Mucosa of rectum (tissue), 2 donors: Measurements from ENCODE around the gene APBA2.
"Not testable (repeated sequence)": the region's sequence is repeated elsewhere in the genome, so short reads cannot be mapped to it uniquely, and the experiment has no call there.

ENCODE experiments used
- H3K27ac ChIP-seq, 2 donors: one replicate each; pipeline ENCODE4 v1.7.0; 2013; ENCODE audit warnings: inconsistent platforms in 2 of 2, low read depth in 2 of 2, low read length in 2 of 2
- H3K27me3 ChIP-seq, 2 donors: one replicate each; pipeline ENCODE4 v1.7.0; 2013; ENCODE audit warnings: low read length in 2 of 2; ENCODE audit not compliant: control insufficient read depth in 2 of 2, insufficient read depth in 2 of 2
- H3K36me3 ChIP-seq, 2 donors: one replicate each; pipeline ENCODE4 v1.7.0; 2013; ENCODE audit warnings: low read length in 2 of 2; ENCODE audit not compliant: control insufficient read depth in 2 of 2, insufficient read depth in 2 of 2
- H3K4me1 ChIP-seq, 2 donors: one replicate each; pipeline ENCODE4 v1.7.0; 2013; ENCODE audit warnings: low read length in 2 of 2, mild to moderate bottlenecking in 1 of 2; ENCODE audit not compliant: control insufficient read depth in 2 of 2, insufficient read depth in 2 of 2
- H3K4me3 ChIP-seq, 2 donors: one replicate each; pipeline ENCODE4 v1.7.0; 2013; ENCODE audit warnings: low read length in 2 of 2
- H3K9ac ChIP-seq, 2 donors: one replicate each; pipeline ENCODE4 v1.7.0; 2013; ENCODE audit warnings: low read length in 2 of 2, low read depth in 1 of 2, mild to moderate bottlenecking in 1 of 2
- H3K9me3 ChIP-seq, 2 donors: one replicate each; pipeline ENCODE4 v1.7.0; 2013; ENCODE audit warnings: low read length in 2 of 2; ENCODE audit not compliant: control insufficient read depth in 2 of 2
- donor health status: healthy.
- donor health status: Normal muscosa, but diverticular disease.

The APBA2 gene

DNA sequence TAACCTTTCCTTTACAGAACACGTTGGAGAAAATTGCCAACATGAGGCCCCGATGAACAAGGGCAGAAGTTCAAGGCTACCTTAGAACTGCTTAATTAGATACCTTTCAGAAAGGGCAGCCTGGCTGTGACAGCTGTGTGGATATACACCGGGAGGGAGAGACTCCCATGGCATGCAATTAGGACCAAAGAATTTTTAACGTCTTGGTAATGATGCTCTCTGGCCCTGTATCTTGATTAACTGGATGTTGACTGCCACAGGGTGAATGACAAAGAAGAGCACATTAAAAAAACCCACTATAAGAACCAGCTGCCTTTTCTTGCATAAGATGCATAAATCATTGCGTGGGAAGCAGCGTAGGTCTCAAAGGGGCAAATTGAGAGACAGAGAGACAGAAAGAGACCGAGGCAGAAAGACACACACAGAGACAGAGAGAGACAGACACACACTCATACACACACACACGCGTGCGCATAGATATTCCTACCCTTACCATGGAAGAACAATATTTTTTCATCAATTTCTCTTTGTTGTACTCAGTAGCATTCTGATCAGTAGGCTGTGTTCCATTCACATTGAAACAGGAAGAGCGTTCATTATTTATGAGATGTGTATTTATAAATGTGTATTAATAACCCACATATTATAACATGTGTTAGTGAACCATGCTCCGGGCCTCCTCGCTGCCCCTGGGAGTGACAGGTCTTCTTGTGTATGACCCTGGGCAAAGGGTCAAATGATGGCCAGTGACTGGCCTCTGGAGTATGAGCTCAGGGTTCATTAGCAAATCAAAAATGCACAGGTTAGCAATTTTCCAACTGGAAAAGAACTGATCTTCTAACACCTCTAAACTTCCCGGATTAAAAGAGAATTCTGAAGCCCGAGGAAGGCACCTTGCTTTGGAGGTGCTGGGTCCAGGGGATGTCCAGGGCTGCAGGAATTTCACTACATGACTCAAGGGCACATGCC, 265.0 kb downstream of the APBA2 start:
- Histone ChIP-seq H3K27ac (no peak overlapping the region), H3K4me1 (no peaks in the 10 kb centered on the region), H3K27me3 (no peaks in the 10 kb centered on the region), H3K9ac (no peak overlapping the region), H3K9me3 (no peaks in the 10 kb centered on the region), H3K36me3 (no peaks in the 10 kb centered on the region), H3K4me3 (no peak overlapping the region)

DNA sequence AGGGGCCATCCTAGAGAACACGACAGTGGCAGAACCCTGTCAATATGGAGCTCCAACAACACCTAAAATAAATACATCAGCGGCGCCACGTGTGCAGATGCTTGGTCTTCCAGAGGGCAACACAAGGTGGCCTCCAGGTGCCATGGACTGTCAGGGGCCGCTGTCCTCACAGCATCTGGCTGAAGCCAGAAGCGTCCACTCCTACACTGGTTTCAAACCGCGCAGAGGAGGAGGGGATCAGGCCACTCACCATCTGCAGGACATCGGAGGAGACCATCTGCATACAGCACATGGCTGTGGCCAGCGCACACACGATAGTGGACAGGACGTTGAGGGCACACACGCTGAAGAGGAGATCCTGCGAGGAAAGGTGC, 265.7 kb downstream of the APBA2 start:
- H3K4me1 ChIP-seq = no peaks in the 10 kb centered on the region
- H3K36me3 ChIP-seq = peaks cover 0 to under 1% of the 10 kb centered on the region in 2 donors
- H3K27me3 ChIP-seq = no peaks in the 10 kb centered on the region
- no peaks in the 10 kb centered on the region for H3K9me3 ChIP-seq
- H3K4me3 ChIP-seq = no peak overlapping the region
- no peak overlapping the region for H3K9ac ChIP-seq
- no peak overlapping the region for H3K27ac ChIP-seq

DNA sequence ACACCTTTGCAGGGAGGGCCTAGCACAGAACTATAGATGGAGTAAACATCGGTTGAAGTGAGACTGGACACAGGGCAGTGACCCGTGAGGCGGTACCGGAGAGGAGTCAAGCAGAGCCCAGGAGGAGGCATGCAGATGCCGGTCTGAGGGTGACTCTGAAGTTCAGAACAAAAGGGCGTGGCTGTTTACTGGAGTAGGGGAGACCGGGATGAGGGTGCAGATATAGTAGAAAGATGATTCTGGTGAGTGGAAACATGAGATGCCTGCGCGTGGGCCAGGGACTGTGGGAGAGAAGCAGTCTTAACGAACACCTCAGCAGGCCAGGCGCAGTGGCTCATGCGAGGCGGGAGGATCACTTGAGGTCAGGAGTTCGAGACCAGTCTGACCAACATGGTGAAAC, 270.7 kb downstream of the APBA2 start:
- Histone ChIP-seq H3K9me3 (peaks cover 0 to 4% of the 10 kb centered on the region in 2 donors), H3K36me3 (peaks cover 0 to 2% of the 10 kb centered on the region in 2 donors), H3K4me3 (no peak overlapping the region), H3K27ac (no peak overlapping the region), H3K9ac (no peak overlapping the region), H3K4me1 (no peaks in the 10 kb centered on the region), H3K27me3 (no peaks in the 10 kb centered on the region)

DNA sequence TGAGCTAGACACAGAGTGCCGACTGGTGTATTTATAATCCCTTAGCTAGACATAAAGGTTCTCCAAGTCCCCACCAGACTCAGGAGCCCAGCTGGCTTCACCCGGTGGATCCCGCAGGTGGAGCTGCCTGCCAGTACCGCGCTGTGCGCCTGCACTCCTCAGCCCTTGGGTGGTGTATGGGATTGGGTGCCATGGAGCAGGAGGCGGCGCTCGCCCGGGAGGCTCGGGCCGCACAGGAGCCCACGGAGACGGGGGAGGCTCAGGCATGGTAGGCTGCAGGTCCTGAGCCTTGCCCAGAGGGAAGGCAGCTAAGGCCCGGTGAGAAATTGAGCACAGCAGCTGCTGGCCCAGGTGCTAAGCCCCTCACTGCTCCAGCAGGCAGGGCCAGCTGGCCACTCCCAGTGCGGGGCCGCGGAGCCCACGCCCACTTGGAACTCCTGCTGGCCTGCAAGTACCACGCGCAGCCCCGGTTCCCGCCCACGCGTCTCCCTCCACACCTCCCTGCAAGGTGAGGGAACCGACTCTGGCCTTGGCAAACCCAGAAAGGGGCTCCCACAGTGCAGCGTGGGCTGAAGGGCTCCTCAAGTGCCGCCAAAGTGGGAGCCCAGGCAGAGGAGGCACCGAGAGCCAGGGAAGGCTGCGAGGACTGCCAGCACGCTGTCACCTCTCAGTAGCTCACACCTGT, 274.1 kb downstream of the APBA2 start:
- H3K27me3 ChIP-seq = no peaks in the 10 kb centered on the region
- no peak overlapping the region for H3K4me3 ChIP-seq
- peaks cover 0 to 4% of the 10 kb centered on the region in 2 donors for H3K9me3 ChIP-seq

DNA sequence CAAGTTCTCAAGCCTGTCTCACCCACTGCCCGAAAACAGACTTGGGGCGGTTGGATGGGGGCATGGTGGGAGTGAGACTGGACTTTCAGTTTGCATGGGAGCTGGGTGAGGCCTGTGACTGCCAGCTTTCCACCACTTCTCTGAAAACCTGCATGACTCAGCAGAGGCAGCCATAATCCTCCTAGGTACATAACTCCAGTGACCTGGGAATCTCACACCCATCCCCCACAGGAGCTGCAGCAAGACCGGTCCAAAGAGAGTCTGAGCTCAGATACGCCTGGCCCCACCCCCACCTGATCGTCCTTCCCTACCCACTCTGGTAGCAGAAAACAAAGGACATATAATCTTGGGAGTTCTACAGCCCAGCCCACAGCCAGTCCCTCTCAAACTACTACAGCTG, 276.6 kb downstream of the APBA2 start:
- no peak overlapping the region for H3K4me3 ChIP-seq
- no peak overlapping the region for H3K9ac ChIP-seq
- H3K36me3 ChIP-seq = no peaks in the 10 kb centered on the region
- no peak overlapping the region for H3K27ac ChIP-seq
- peaks cover 0 to 4% of the 10 kb centered on the region in 2 donors for H3K9me3 ChIP-seq
- H3K27me3 ChIP-seq = no peaks in the 10 kb centered on the region
- H3K4me1 ChIP-seq = no peaks in the 10 kb centered on the region

More for the DNA sequence above, 274.1 kb downstream of the APBA2 start:
- peaks cover 0 to 2% of the 10 kb centered on the region in 2 donors for H3K36me3 ChIP-seq
- H3K9ac ChIP-seq = no peak overlapping the region
- H3K4me1 ChIP-seq = no peaks in the 10 kb centered on the region
- H3K27ac ChIP-seq = no peak overlapping the region

DNA sequence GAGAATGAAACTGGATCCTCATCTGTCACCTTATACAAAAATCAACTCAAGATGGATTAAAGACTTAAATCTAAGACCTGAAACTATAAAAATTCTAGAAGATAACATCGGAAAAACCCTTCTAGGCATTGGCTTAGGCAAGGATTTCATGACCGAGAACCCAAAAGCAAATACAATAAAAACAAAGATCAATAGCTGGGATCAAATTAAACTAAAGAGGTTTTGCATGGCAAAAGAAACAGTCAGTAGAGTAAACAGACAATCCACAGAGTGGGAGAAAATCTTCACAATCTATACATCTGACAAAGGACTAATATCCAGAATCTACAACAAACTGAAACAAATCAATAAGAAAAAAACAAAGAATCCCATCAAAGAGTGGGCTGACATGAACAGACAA, 281.3 kb downstream of the APBA2 start:
- H3K4me3 ChIP-seq, H3K4me1 ChIP-seq, H3K9ac ChIP-seq, H3K36me3 ChIP-seq, H3K27ac ChIP-seq, H3K9me3 ChIP-seq, H3K27me3 ChIP-seq: not testable (repeated sequence)
